MM.1S (cell line): ENCODE data around the gene HNRNPA3.
"Not testable (repeated sequence)": the region's sequence is repeated elsewhere in the genome, so short reads cannot be mapped to it uniquely, and the experiment has no call there.

Source experiments
- DNase-seq: peaks from one replicate; pipeline ENCODE4 v3.0.0-alpha.2; 2015
- H2AFZ ChIP-seq: fragments of 300-600 bp; sonication (generic); 2 replicates; pipeline ENCODE4 v1.6.0; 2016; ENCODE audit warnings: antibody characterized with exemption, low read length
- H3F3A ChIP-seq: fragments of 300-600 bp; sonication (generic); 2 replicates; pipeline ENCODE4 v1.6.1; 2016; ENCODE audit warnings: mild to moderate bottlenecking, antibody characterized with exemption, low read length, moderate library complexity, mixed read lengths; ENCODE audit not compliant: insufficient read depth
- H3K27ac ChIP-seq: fragments of 300-600 bp; sonication (generic); 2 replicates; pipeline ENCODE4 v1.5.1; 2016; ENCODE audit warnings: mild to moderate bottlenecking, low read length
- H3K27me3 ChIP-seq: fragments of 300-600 bp; sonication (generic); replicated peaks from 2 replicates; pipeline ENCODE4 v1.6.0; 2016; ENCODE audit warnings: low read length; ENCODE audit not compliant: insufficient read depth
- H3K36me3 ChIP-seq: fragments of 300-600 bp; sonication (generic); replicated peaks from 2 replicates; pipeline ENCODE4 v1.6.1; 2016; ENCODE audit warnings: mild to moderate bottlenecking, low read length, mixed read lengths; ENCODE audit not compliant: insufficient read depth
- H3K4me1 ChIP-seq: fragments of 300-600 bp; sonication (generic); 2 replicates; pipeline ENCODE4 v1.6.1; 2016; ENCODE audit warnings: low read length, mixed read lengths
- H3K4me2 ChIP-seq: fragments of 300-600 bp; sonication (generic); 2 replicates; pipeline ENCODE4 v1.6.0; 2016; ENCODE audit warnings: low read depth, low read length
- H3K4me3 ChIP-seq: fragments of 300-600 bp; sonication (generic); 2 replicates; pipeline ENCODE4 v1.5.1; 2016; ENCODE audit warnings: low read length, mixed read lengths
- H3K79me2 ChIP-seq: fragments of 300-600 bp; sonication (generic); 2 replicates; pipeline ENCODE4 v1.6.1; 2016; ENCODE audit warnings: mixed run types, low read length, mixed read lengths
- H3K9ac ChIP-seq: fragments of 300-600 bp; sonication (generic); 2 replicates; pipeline ENCODE4 v1.6.1; 2016; ENCODE audit warnings: low read length, mixed read lengths
- H3K9me2 ChIP-seq: fragments of 300-600 bp; sonication (generic); replicated peaks from 2 replicates; pipeline ENCODE4 v1.6.1; 2016; ENCODE audit warnings: mild to moderate bottlenecking, low read length, mixed read lengths; ENCODE audit not compliant: insufficient read depth
- H3K9me3 ChIP-seq: fragments of 300-600 bp; sonication (generic); replicated peaks from 2 replicates; pipeline ENCODE4 v1.6.1; 2016; ENCODE audit warnings: mild to moderate bottlenecking, low read length, mixed read lengths; ENCODE audit not compliant: insufficient read depth
- H4K20me1 ChIP-seq: fragments of 300-600 bp; sonication (generic); 2 replicates; pipeline ENCODE4 v1.6.1; 2016; ENCODE audit warnings: mild to moderate bottlenecking, low read length, moderate library complexity, mixed read lengths; ENCODE audit not compliant: insufficient read depth
- CTCF ChIP-seq: fragments of 300-600 bp; sonication (generic); IDR thresholded peaks from 2 replicates; pipeline ENCODE4 v1.5.1; 2016; ENCODE audit warnings: antibody characterized with exemption, low read length, mixed read lengths
- EZH2 ChIP-seq: fragments of 300-600 bp; sonication (generic); optimal IDR thresholded peaks from 2 replicates; pipeline ENCODE3; 2017; ENCODE audit warnings: low read depth, mild to moderate bottlenecking, antibody characterized with exemption, low read length, mixed read lengths
- EZH2phosphoT487 ChIP-seq: fragments of 300-600 bp; sonication (generic); IDR thresholded peaks from 2 replicates; pipeline ENCODE4 v1.6.1; 2018; ENCODE audit warnings: antibody characterized with exemption, low read length

HNRNPA3 gene

GRCh38 chr2:177217247-177217843 is 4.8 kb downstream of the HNRNPA3 start:
- no peak for DNase-seq
- Histone ChIP-seq H3K9me3 (no peaks in the 10 kb centered on the region), H3K4me2 (no peak overlapping the region), H2AFZ (no peak overlapping the region), H3K27ac (no peak overlapping the region), H3K79me2 (peaks cover 79% of the 10 kb centered on the region), H3K9ac (no peak overlapping the region), H3K27me3 (no peaks in the 10 kb centered on the region), H3K4me3 (no peak overlapping the region), H3K9me2 (no peaks in the 10 kb centered on the region), H3K36me3 (peaks cover 29% of the 10 kb centered on the region), H4K20me1 (peaks cover 59% of the 10 kb centered on the region), H3F3A (peaks cover 32% of the 10 kb centered on the region), H3K4me1 (peaks cover 10% of the 10 kb centered on the region; the same call in 1 of the 2 replicates)
- TF ChIP-seq CTCF (no peak), EZH2 (no peak), EZH2phosphoT487 (no peak)

- not testable (repeated sequence) for DNase-seq, H3K9me3 ChIP-seq, H3K9ac ChIP-seq, H3K27ac ChIP-seq, H3K4me3 ChIP-seq, H2AFZ ChIP-seq, H3K9me2 ChIP-seq, H3K27me3 ChIP-seq, H3K4me2 ChIP-seq, H3K4me1 ChIP-seq
- peaks cover 56% of the 10 kb centered on the region for H3K79me2 ChIP-seq
- H3F3A ChIP-seq = peaks cover 45% of the 10 kb centered on the region
- H4K20me1 ChIP-seq = peaks cover 46% of the 10 kb centered on the region
- peaks cover 34% of the 10 kb centered on the region for H3K36me3 ChIP-seq
Observed at GRCh38 chr2:177219787-177220186, 7.2 kb downstream of the HNRNPA3 start.

- H3F3A ChIP-seq = peaks cover 60% of the 10 kb centered on the region
- H4K20me1 ChIP-seq = peaks cover 36% of the 10 kb centered on the region
- no peak overlapping the region for H3K4me2 ChIP-seq
- H3K9ac ChIP-seq = no peak overlapping the region
- TF ChIP-seq EZH2phosphoT487 (no peak), CTCF (no peak), EZH2 (no peak)
- H2AFZ ChIP-seq = no peak overlapping the region
- H3K27ac ChIP-seq = no peak overlapping the region
- H3K4me3 ChIP-seq = no peak overlapping the region
- H3K9me2 ChIP-seq = no peaks in the 10 kb centered on the region
- no peak for DNase-seq
- H3K79me2 ChIP-seq = peaks cover 39% of the 10 kb centered on the region
- no peaks in the 10 kb centered on the region for H3K9me3 ChIP-seq
- no peaks in the 10 kb centered on the region for H3K27me3 ChIP-seq
- H3K4me1 ChIP-seq = no peaks in the 10 kb centered on the region
- peaks cover 29% of the 10 kb centered on the region for H3K36me3 ChIP-seq
Observed at GRCh38 chr2:177221534-177221933, 8.9 kb downstream of the HNRNPA3 start.

GRCh38 chr2:177221970-177222369 is 9.4 kb downstream of the HNRNPA3 start:
- H3K36me3 ChIP-seq = peaks cover 25% of the 10 kb centered on the region
- peaks cover 59% of the 10 kb centered on the region for H3F3A ChIP-seq
- no peaks in the 10 kb centered on the region for H3K27me3 ChIP-seq
- H3K4me2 ChIP-seq = no peak overlapping the region
- H3K79me2 ChIP-seq = peaks cover 34% of the 10 kb centered on the region
- H2AFZ ChIP-seq = no peak overlapping the region
- TF ChIP-seq EZH2 (no peak), CTCF (no peak), EZH2phosphoT487 (no peak)
- H3K4me1 ChIP-seq = no peaks in the 10 kb centered on the region
- no peak for DNase-seq
- no peaks in the 10 kb centered on the region for H3K9me2 ChIP-seq
- no peak overlapping the region for H3K4me3 ChIP-seq
- H3K9ac ChIP-seq = no peak overlapping the region
- H3K9me3 ChIP-seq = no peaks in the 10 kb centered on the region
- peaks cover 32% of the 10 kb centered on the region for H4K20me1 ChIP-seq
- no peak overlapping the region for H3K27ac ChIP-seq

- not testable (repeated sequence) for H3K4me3 ChIP-seq, DNase-seq, H3K9me3 ChIP-seq, H3K9ac ChIP-seq, H3K4me1 ChIP-seq, H2AFZ ChIP-seq, H3K4me2 ChIP-seq, H3K9me2 ChIP-seq, H3K27me3 ChIP-seq, H3K27ac ChIP-seq
- Histone ChIP-seq H3K79me2 (peaks cover 20% of the 10 kb centered on the region), H4K20me1 (peaks cover 22% of the 10 kb centered on the region), H3F3A (peaks cover 59% of the 10 kb centered on the region), H3K36me3 (peaks cover 17% of the 10 kb centered on the region)
Observed at GRCh38 chr2:177223436-177223835, 10.8 kb downstream of the HNRNPA3 start.
